Measurements from ENCODE around the gene ARV1.

ARV1 gene

GRCh38 chr1:230966358-230966873 is 12.5 kb upstream of the ARV1 start:
- no peak for DNase-seq
- Histone ChIP-seq H3K9me3 (ENCODE audit: severe bottlenecking) (no peaks in the 10 kb centered on the region), H3K27ac (no peak overlapping the region), H3K4me3 (ENCODE audit: low read depth, low read length) (no peak overlapping the region), H3K27me3 (ENCODE audit: insufficient read depth, low read depth, severe bottlenecking) (no peaks in the 10 kb centered on the region), H3K36me3 (no peaks in the 10 kb centered on the region)
- no peak for TF ChIP-seq CTCF (IDR thresholded peaks at IDR 0.05; ENCODE audit: low read depth, low read length)

GRCh38 chr1:230970432-230970831 is 8.5 kb upstream of the ARV1 start:
- Histone ChIP-seq H3K27me3 (ENCODE audit: insufficient read depth, low read depth, severe bottlenecking) (no peaks in the 10 kb centered on the region), H3K4me3 (ENCODE audit: low read depth, low read length) (no peak overlapping the region), H3K9me3 (ENCODE audit: severe bottlenecking) (no peaks in the 10 kb centered on the region), H3K27ac (no peak overlapping the region), H3K36me3 (no peaks in the 10 kb centered on the region)
- TF ChIP-seq CTCF (IDR thresholded peaks at IDR 0.05; ENCODE audit: low read depth, low read length) = no peak
- no peak for DNase-seq

- Histone ChIP-seq H3K9me3 (ENCODE audit: severe bottlenecking) (no peaks in the 10 kb centered on the region), H3K27ac (no peak overlapping the region), H3K27me3 (ENCODE audit: insufficient read depth, low read depth, severe bottlenecking) (no peaks in the 10 kb centered on the region), H3K4me3 (ENCODE audit: low read depth, low read length) (no peak overlapping the region), H3K36me3 (peaks cover 5% of the 10 kb centered on the region)
- TF ChIP-seq CTCF (IDR thresholded peaks at IDR 0.05; ENCODE audit: low read depth, low read length) = no peak
- DNase-seq = no peak
These were observed 7.1 kb upstream of the ARV1 start for GRCh38 chr1:230971771-230972170.

GRCh38 chr1:230972855-230973271 is 6.0 kb upstream of the ARV1 start:
- no peak overlapping the region for H3K4me3 ChIP-seq (ENCODE audit: low read depth, low read length)
- H3K9me3 ChIP-seq (ENCODE audit: severe bottlenecking) = no peaks in the 10 kb centered on the region
- H3K27me3 ChIP-seq (ENCODE audit: insufficient read depth, low read depth, severe bottlenecking) = no peaks in the 10 kb centered on the region
- TF ChIP-seq CTCF (IDR thresholded peaks at IDR 0.05; ENCODE audit: low read depth, low read length) = no peak
- H3K27ac ChIP-seq = no peak overlapping the region
- no peak for DNase-seq
- peaks cover 5% of the 10 kb centered on the region for H3K36me3 ChIP-seq

- Histone ChIP-seq H3K36me3 (peaks cover 5% of the 10 kb centered on the region), H3K27ac (no peak overlapping the region), H3K4me3 (ENCODE audit: low read depth, low read length) (no peak overlapping the region), H3K27me3 (ENCODE audit: insufficient read depth, low read depth, severe bottlenecking) (no peaks in the 10 kb centered on the region), H3K9me3 (ENCODE audit: severe bottlenecking) (no peaks in the 10 kb centered on the region)
- DNase-seq = peak; percentile 24
- no peak for TF ChIP-seq CTCF (IDR thresholded peaks at IDR 0.05; ENCODE audit: low read depth, low read length)
These were observed 3.3 kb upstream of the ARV1 start for GRCh38 chr1:230975636-230976035.

- peaks cover 5% of the 10 kb centered on the region for H3K36me3 ChIP-seq
- DNase-seq = no peak
- no peak overlapping the region for H3K4me3 ChIP-seq (ENCODE audit: low read depth, low read length)
- H3K27me3 ChIP-seq (ENCODE audit: insufficient read depth, low read depth, severe bottlenecking) = no peaks in the 10 kb centered on the region
- TF ChIP-seq CTCF (IDR thresholded peaks at IDR 0.05; ENCODE audit: low read depth, low read length) = no peak
- no peaks in the 10 kb centered on the region for H3K9me3 ChIP-seq (ENCODE audit: severe bottlenecking)
- no peak overlapping the region for H3K27ac ChIP-seq
These were observed 2.5 kb upstream of the ARV1 start for GRCh38 chr1:230976360-230976759.
